ENCODE data around the gene NT5DC3.

- TF ChIP-seq POLR2A (IDR thresholded peaks at IDR 0.05) (no peak), CTCF (IDR thresholded peaks at IDR 0.05) (no peak)
Observed at GRCh38 chr12:103833095-103833775, 7.8 kb downstream of the NT5DC3 start.

All from testis (tissue), 2 donors.